IMR-90 (cell line): ENCODE measurements around the gene MFGE8. TPM values are rescaled to one million over a fixed set of nuclear protein-coding genes. Genes with fewer than 3 reads are reported as not detected.
"Not testable (repeated sequence)": the region's sequence is repeated elsewhere in the genome, so short reads cannot be mapped to it uniquely, and the experiment has no call there.

ENCODE experiments used
- ATAC-seq: fragments of 200-7000 bp; cut with Tn5 transposase; 2 replicates; pipeline ENCODE4 v1.9.1; 2020; ENCODE audit warnings: low read depth, mild to moderate bottlenecking, moderate library complexity
- BruUV-seq: library from RNA; stranded (reverse); fragments of 400-500 nt; replicated peaks from 2 replicates; lab custom pipeline; 2021; lab: Mats Ljungman, UMichigan
- CTCF ChIA-PET: fragments of 300-600 bp; formaldehyde crosslinking; extraction: SDS; loops from one replicate; lab custom pipeline; 2021; ENCODE audit warnings: antibody characterized with exemption; lab: Yijun Ruan, JAX
- POLR2A ChIA-PET: fragments of 300-600 bp; sonication (Branson Sonifier 250); formaldehyde crosslinking; loops from one replicate; lab custom pipeline; 2022; ENCODE audit warnings: antibody characterized with exemption; ENCODE audit not compliant: unreplicated experiment; lab: Charles Lee
- DNase-seq: peaks from one replicate; pipeline ENCODE4 v3.0.0; 2013
- H2AFZ ChIP-seq: replicated peaks from 2 replicates; pipeline ENCODE3; 2013; ENCODE audit warnings: low read length, mild to moderate bottlenecking; ENCODE audit not compliant: poor library complexity
- H2AK5ac ChIP-seq: 2 replicates; pipeline ENCODE4 v1.6.1; 2013; ENCODE audit warnings: low read depth, low read length, inconsistent platforms
- H2AK9ac ChIP-seq: replicated peaks from 2 replicates; pipeline ENCODE3; 2013; ENCODE audit warnings: mild to moderate bottlenecking, low read depth, low read length, moderate library complexity; ENCODE audit not compliant: poor library complexity
- H2BK120ac ChIP-seq: 2 replicates; pipeline ENCODE4 v1.6.1; 2013; ENCODE audit warnings: low read depth, low read length, inconsistent platforms
- H2BK15ac ChIP-seq: 3 replicates; pipeline ENCODE4 v1.6.1; 2013; ENCODE audit warnings: low read depth, low read length, inconsistent platforms
- H2BK20ac ChIP-seq: 2 replicates; pipeline ENCODE4 v1.6.1; 2013; ENCODE audit warnings: low read depth, mild to moderate bottlenecking, inconsistent platforms, low read length, moderate library complexity
- H2BK5ac ChIP-seq: 2 replicates; pipeline ENCODE4 v1.6.1; 2013; ENCODE audit warnings: mild to moderate bottlenecking, low read depth, low read length, inconsistent platforms; ENCODE audit not compliant: poor library complexity, severe bottlenecking
- H3K14ac ChIP-seq: replicated peaks from 2 replicates; pipeline ENCODE4 v1.6.1; 2013; ENCODE audit warnings: low read depth, low read length, inconsistent platforms
- H3K18ac ChIP-seq: 2 replicates; pipeline ENCODE4 v1.6.1; 2013; ENCODE audit warnings: low read depth, low read length, control low read depth
- H3K23ac ChIP-seq: 2 replicates; pipeline ENCODE4 v1.6.1; 2013; ENCODE audit warnings: low read depth, low read length, inconsistent platforms
- H3K27ac ChIP-seq: 2 replicates; pipeline ENCODE4 v1.5.1; 2013; ENCODE audit warnings: mild to moderate bottlenecking, control low read depth, low read length; ENCODE audit not compliant: insufficient read depth
- H3K27me3 ChIP-seq: 2 replicates; pipeline ENCODE4 v1.6.1; 2013; ENCODE audit warnings: low read length; ENCODE audit not compliant: control insufficient read depth, insufficient read depth
- H3K36me3 ChIP-seq: 2 replicates; pipeline ENCODE4 v1.6.1; 2013; ENCODE audit warnings: low read length, mixed read lengths; ENCODE audit not compliant: control insufficient read depth, insufficient read depth
- H3K4ac ChIP-seq: 2 replicates; pipeline ENCODE4 v1.6.1; 2013; ENCODE audit warnings: low read depth, low read length, inconsistent platforms
- H3K4me1 ChIP-seq: 2 replicates; pipeline ENCODE4 v1.6.1; 2013; ENCODE audit warnings: low read length, mixed read lengths; ENCODE audit not compliant: control insufficient read depth, insufficient read depth
- H3K4me2 ChIP-seq: 2 replicates; pipeline ENCODE4 v1.6.1; 2013; ENCODE audit warnings: low read depth, mild to moderate bottlenecking, control low read depth, low read length, moderate library complexity
- H3K4me3 ChIP-seq: 2 replicates; pipeline ENCODE4 v1.5.1; 2013; ENCODE audit warnings: low read depth, mild to moderate bottlenecking, control low read depth, low read length, moderate library complexity; ENCODE audit not compliant: insufficient read depth
- H3K56ac ChIP-seq: 2 replicates; pipeline ENCODE4 v1.6.1; 2013; ENCODE audit warnings: low read length, inconsistent platforms; ENCODE audit not compliant: insufficient read depth; ENCODE audit errors: extremely low read depth
- H3K79me1 ChIP-seq, 2 experiments: 2 replicates each; pipeline ENCODE4 v1.6.1; 2013; ENCODE audit warnings: low read length in 2 of 2, inconsistent platforms in 1 of 2, low read depth in 1 of 2
- H3K9ac ChIP-seq: 2 replicates; pipeline ENCODE4 v1.6.1; 2013; ENCODE audit warnings: low read depth, low read length, control low read depth
- H3K9me1 ChIP-seq: 2 replicates; pipeline ENCODE4 v1.6.1; 2013; ENCODE audit warnings: low read length, inconsistent platforms; ENCODE audit not compliant: insufficient read depth
- H3K9me3 ChIP-seq: 2 replicates; pipeline ENCODE4 v1.6.1; 2013; ENCODE audit warnings: low read length; ENCODE audit not compliant: control insufficient read depth, insufficient read depth
- H4K20me1 ChIP-seq: 2 replicates; pipeline ENCODE4 v1.6.1; 2013; ENCODE audit warnings: low read length, inconsistent platforms; ENCODE audit not compliant: insufficient read depth
- H4K5ac ChIP-seq: 2 replicates; pipeline ENCODE4 v1.6.1; 2013; ENCODE audit warnings: mild to moderate bottlenecking, low read depth, low read length, control low read depth
- H4K8ac ChIP-seq, 2 experiments: 2 replicates each; pipeline ENCODE4 v1.6.1; 2013; ENCODE audit warnings: low read depth in 2 of 2, low read length in 2 of 2, control low read depth in 1 of 2, inconsistent platforms in 1 of 2
- H4K91ac ChIP-seq: 2 replicates; pipeline ENCODE4 v1.6.1; 2013; ENCODE audit warnings: low read depth, low read length, inconsistent platforms; ENCODE audit not compliant: insufficient read depth
- FOS ChIP-seq: fragments of 150-350 bp; IDR thresholded peaks from 2 replicates; pipeline ENCODE4 v1.6.1; 2016; ENCODE audit warnings: low read depth, low read length
- RAD21 ChIP-seq: IDR thresholded peaks from 2 replicates; pipeline ENCODE4 v1.6.1; 2012; ENCODE audit warnings: low read length, improper control_type of control experiment
- WGBS, 2 experiments: methylation state at CpG; one replicate each; pipeline versions ENCODE4 v1.1.5 to v1.1.7; 2013; ENCODE audit warnings: missing lambda C conversion rate in 2 of 2; ENCODE audit not compliant: insufficient read length in 1 of 2; ENCODE audit errors: extremely low coverage in 2 of 2; 5-methylcytosine and 5-hydroxymethylcytosine counted together
- dilution Hi-C: fragments of 300-500 bp; cut with HindIII; formaldehyde crosslinking; loops from one replicate; pipeline ENCODE4 v1.14.3; 2018; ENCODE audit warnings: low sequenced_read_pairs; ENCODE audit not compliant: unreplicated experiment
- in situ Hi-C: fragments of 300-500 bp; cut with MboI; formaldehyde crosslinking; loops from 3 replicates; pipeline ENCODE4 v1.14.3; 2019; ENCODE audit warnings: low sequenced_read_pairs, inconsistent platforms, mixed read lengths
- intact Hi-C: fragments of 100-400 bp; cut with micrococcal nuclease; formaldehyde crosslinking; loops from 2 replicates; pipeline ENCODE4 v1.10.0; 2022
- polyA plus RNA-seq, 3 experiments: library from polyadenylated mRNA; depleted of rRNA; stranded (reverse); fragments of >200 nt; gene quantifications; 2 replicates each; pipeline ENCODE4 v1.2.3, GENCODE V29; 2012; ENCODE audit warnings: low replicate concordance in 1 of 3
- total RNA-seq: library from RNA; depleted of rRNA; stranded (reverse); fragments of >200 nt; gene quantifications from 2 replicates; pipeline ENCODE4 v1.2.3, GENCODE V29; 2012

The MFGE8 gene
- total and polyA plus RNA-seq, 2 of the 4 experiments (the other 2 are of a cell fraction), result 232 to 1,912 TPM

GRCh38 chr15:88920892-88921435 lies 7.8 kb upstream of the MFGE8 start:
- H4K8ac ChIP-seq, result peak overlapping the region; percentile 8 to 50; a peak in 3 of 4 replicates
- ChIA-PET POLR2A (interaction anchor here (0.5 to 0.7 kb wide), 2 partner anchors 12 to 59 kb away, joined by 5 to 11 read pairs; no protein-coding TSS in a partner anchor), CTCF (interaction anchor here (3.4 kb wide), 1 partner anchor 16 kb away, joined by 13 read pairs; no protein-coding TSS in a partner anchor)
- H3K9me3 ChIP-seq, H3K9me1 ChIP-seq, in situ Hi-C loops, H4K20me1 ChIP-seq, H3K18ac ChIP-seq, H3K27me3 ChIP-seq, BruUV-seq, H3K9ac ChIP-seq, H3K79me1 ChIP-seq, H3K36me3 ChIP-seq, H3K4me3 ChIP-seq, H2BK15ac ChIP-seq, H3K23ac ChIP-seq, H3K4me1 ChIP-seq, H3K4me2 ChIP-seq, intact Hi-C loops: not testable (repeated sequence)
- H2AK5ac ChIP-seq, result peak overlapping the region; percentile 35; the same call in 1 of the 2 replicates
- 100% methylated on average over 3 of the region's 12 CpGs; no CpG with 5 or more reads in 1 of the 2 experiments for WGBS, 2 experiments
- H3K56ac ChIP-seq, result 0 out of 2 replicates have a peak overlapping the region, but pooled peaks have one; percentile 22
- peak; percentile 62 for TF ChIP-seq FOS
- 0 out of 2 replicates have a peak, but pooled peaks have one; percentile 2 for TF ChIP-seq RAD21
- H3K14ac ChIP-seq, result 0 out of 2 replicates have a peak overlapping the region, but pooled peaks have one; percentile 39
- peak overlapping the region; percentile 52 for H4K91ac ChIP-seq
- H2BK20ac ChIP-seq, result peak overlapping the region; percentile 40
- dilution Hi-C loops, result loop anchor here (25.0 kb wide), 1 partner anchor 91 kb away; no protein-coding TSS in a partner anchor
- 0 out of 2 replicates have a peak overlapping the region, but pooled peaks have one; percentile 23 for H4K5ac ChIP-seq
- peak overlapping the region; percentile 48 for H3K4ac ChIP-seq
- 0 out of 2 replicates have a peak overlapping the region, but pooled peaks have one; percentile 9 for H3K27ac ChIP-seq
- peak overlapping the region; percentile 59 for H2AK9ac ChIP-seq
- DNase-seq, result peak; percentile 90
- H2BK5ac ChIP-seq, result peak overlapping the region; percentile 64
- peak overlapping the region; percentile 42 for H2BK120ac ChIP-seq
- peak; percentile 70 for ATAC-seq
- peak overlapping the region; percentile 63 for H2AFZ ChIP-seq
